Measurements from ENCODE around the gene REC8.

- TF ChIP-seq CTCF (IDR thresholded peaks at IDR 0.05), result no peak
- no peak for TF ChIP-seq POLR2A (IDR thresholded peaks at IDR 0.05)
- TF ChIP-seq EP300 (IDR thresholded peaks at IDR 0.05), result no peak
Measured at GRCh38 chr14:24160499-24160849, 11.4 kb upstream of the REC8 start.

Data from ovary (tissue), 3 donors.